Hematopoietic multipotent progenitor cell (in vitro differentiated cells): ENCODE measurements around the gene TRIM38. TPM values are rescaled to one million over a fixed set of nuclear protein-coding genes. Genes with fewer than 3 reads are reported as not detected.
"Not testable (repeated sequence)": the region's sequence is repeated elsewhere in the genome, so short reads cannot be mapped to it uniquely, and the experiment has no call there.

Source experiments
- DNase-seq, 3 donors: peaks; one replicate each; pipeline ENCODE4 v3.0.0-alpha.2; 2011 to 2015; ENCODE audit warnings: low read depth in 2 of 3, low spot score in 2 of 3
- total RNA-seq: library from RNA; depleted of rRNA; stranded (reverse); fragments of >200 nt; gene quantifications from one replicate; pipeline ENCODE4 v1.2.3, GENCODE V29; 2012

Gene TRIM38
- total RNA-seq, 1 donor, result 4.8 TPM

DNA sequence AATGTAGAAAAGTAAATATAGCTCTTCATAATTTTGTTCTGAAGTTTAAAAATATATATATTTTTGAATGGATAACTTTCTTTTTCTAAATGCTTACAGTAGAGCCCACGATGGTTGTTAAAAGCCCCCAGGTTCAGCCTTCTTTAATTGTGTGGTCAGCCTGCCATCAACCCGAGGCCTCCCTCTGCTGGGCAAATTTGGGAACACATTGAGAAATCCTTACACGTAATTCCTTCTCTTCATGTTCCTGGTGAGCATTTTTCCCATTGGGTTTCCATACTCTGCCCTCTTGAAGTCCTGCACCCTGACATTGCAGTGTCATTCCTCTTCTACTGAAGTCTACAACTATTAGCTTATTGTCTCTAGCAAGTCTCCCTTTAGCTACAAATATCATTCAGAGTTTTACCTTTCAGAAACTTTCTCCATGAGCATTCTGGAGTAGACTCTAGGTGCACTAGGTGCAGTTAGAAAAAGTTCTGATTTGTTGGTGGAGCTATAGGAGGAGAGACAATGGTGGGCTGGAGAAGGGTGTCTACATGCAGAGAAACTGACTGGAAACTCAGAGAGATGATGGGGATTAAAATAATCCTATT lies 40.6 kb downstream of the TRIM38 start:
- peak in 2 of 3 donors; percentile 49 to 58 for DNase-seq

DNA sequence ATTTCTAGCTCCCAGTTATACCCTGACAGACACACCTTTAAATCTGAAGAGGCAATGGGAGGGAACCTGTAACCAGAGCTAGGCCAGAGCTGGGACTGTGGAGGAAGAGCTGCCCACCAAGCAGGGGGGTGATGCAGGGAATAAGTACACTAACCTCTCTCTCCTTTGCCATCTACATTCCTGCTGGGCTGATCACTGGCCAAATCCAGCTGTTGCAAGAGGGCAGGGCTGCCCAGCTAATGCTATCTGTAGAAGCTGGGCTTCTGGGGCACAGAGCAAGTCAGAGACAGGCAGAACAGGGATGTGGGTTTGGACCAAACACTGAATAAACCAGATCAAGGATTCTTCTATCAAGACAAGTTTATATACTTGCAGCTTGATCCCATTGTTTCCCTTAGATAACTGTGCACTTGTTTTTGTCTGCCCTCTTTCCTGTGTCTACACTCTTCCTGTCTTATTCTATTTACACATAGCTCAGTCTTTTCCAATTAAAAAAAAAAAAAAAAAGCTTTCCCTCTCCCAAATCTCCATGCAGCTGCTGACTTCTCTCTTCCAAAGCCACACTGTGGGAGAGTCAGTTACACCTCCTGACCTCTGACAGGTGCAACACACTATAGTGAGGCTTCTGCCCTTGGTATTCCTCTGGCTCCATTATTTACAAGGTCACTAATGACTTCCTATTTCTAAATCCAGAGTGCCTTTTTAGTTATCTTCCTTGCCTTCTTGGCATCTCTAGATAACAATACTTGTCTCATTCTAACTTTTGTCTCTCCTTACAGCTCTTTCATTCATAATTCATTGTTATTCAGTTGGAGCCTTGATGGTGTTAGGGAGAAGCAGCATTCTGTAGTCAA lies 43.7 kb downstream of the TRIM38 start:
- no peak for DNase-seq

GRCh38 chr6:26006940-26007305 lies 44.3 kb downstream of the TRIM38 start:
- not testable (repeated sequence) for DNase-seq

GRCh38 chr6:26008470-26008869 lies 45.9 kb downstream of the TRIM38 start:
- no peak for DNase-seq

DNA sequence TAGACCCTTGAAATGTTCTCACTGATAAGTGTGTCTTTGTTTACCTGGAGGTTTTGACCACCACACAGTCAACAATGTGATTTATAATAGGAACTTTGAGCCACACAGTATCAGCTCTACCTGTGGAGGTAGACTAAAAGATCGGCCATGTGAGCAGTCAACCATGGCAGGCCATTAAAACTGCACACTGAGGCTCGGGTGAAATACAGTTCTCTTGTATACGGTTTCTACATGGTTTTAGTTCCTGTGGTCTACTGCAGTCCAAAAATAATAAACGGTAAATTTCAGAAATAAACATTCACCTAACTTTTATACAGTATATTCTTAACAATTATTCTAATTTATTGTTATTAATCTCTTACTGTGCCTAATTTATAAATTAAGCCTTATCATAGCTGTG lies 47.2 kb downstream of the TRIM38 start:
- DNase-seq, result no peak

DNA sequence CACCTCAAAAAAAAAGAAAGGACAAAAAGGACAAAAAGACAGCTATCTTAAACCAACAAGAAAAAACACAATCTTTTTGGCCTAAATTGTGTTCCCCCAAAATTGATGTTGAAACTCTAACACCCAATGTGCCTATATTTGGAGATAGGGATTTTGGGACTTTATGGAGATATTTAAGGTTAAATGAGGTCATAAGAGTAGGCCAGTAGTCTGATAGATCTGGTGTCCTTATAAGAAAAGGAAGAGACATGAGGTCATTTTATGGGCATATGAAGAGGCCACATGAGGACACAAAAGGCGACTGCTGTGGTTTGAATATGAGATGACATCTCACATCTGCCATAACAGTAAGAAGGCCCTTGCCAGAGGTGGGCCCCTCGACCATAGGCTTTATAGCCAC lies 49.5 kb downstream of the TRIM38 start:
- no peak for DNase-seq

DNA sequence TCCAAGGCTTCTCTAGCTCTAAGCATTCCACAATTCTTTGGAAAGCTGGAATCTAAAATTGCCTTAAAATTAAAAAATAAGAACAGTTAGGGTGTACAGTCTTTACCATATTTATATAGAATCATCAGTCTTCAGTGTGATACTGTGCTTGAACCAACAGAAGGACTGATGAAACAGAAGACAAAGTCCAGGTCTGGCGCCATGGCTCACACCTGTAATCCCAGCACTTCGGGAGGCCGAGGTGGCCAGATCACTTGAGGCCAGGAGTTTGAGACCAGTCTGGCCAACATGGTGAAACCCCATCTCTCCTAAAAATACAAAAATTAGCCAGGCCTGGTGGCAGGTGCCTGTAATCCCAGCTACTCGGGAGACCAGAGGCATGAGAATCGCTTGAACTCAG lies 51.8 kb downstream of the TRIM38 start:
- DNase-seq, result not testable (repeated sequence)

DNA sequence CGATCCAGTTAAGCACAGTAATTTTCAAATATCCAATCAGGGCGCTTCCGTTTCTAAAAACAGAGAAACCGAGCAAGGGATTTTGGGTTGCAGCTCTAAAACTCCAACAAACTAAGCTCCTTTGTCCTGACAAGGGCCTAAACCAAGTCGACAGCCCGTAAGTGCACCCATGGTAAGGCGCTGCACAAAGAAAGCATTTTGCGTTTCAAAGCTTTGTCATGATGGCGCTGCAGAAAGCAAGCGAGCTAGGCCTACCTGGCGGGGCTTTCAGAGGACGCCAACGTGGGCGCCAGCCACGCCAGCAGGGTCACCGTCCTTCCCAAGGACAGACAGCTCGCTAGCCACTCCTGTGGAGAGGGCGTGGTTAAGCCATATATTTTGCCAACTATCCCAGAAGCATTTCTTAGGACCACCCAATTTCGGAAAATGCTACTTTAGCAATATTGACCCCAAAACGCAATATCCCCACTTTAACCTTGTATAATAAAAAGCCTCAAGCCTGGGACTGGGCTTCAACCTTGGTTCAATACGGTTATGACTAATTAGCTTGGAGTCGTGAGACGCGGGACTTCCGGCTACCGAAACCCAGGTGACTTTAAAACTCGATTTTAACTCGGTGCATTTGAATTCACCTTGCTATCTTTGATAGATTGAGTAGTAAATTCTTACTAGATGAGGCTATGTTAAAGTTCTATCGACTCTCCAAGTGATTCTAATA lies 53.8 kb downstream of the TRIM38 start:
- no peak for DNase-seq

DNA sequence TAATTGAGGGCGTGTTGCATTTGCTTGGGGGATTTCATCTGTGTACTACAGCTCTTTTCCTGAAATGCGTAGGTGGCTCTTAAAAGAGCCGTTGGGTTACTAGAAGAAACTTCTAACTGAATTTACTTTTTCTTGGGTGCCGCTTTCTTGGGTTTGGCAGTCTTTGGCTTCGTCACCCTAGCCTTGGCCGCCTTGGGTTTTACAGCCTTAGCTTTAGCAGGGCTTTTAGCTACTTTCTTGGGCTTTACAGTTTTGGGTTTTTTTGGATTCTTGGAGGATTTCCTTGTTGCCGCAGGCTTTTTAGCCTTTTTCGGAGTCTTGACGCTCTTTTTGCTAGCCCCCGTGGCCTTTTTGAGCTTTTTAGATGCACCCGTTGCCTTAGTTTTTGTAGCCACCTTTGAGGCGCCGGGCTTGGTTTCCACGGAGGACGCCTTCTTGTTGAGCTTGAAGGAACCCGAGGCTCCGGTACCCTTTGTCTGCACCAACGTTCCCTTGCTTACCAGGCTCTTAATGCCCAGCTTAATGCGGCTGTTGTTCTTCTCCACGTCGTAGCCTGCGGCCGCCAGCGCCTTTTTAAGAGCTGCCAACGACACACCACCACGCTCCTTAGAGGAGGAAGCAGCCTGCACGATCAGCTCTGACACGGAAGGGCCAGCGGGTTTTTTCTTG lies 54.5 kb downstream of the TRIM38 start:
- DNase-seq, result no peak

GRCh38 chr6:26017632-26017966 lies 55.0 kb downstream of the TRIM38 start:
- peak in 2 of 3 donors; percentile 85 to 89 for DNase-seq

- DNase-seq, result no peak
Measured at GRCh38 chr6:26019261-26019830, 56.7 kb downstream of the TRIM38 start.

DNA sequence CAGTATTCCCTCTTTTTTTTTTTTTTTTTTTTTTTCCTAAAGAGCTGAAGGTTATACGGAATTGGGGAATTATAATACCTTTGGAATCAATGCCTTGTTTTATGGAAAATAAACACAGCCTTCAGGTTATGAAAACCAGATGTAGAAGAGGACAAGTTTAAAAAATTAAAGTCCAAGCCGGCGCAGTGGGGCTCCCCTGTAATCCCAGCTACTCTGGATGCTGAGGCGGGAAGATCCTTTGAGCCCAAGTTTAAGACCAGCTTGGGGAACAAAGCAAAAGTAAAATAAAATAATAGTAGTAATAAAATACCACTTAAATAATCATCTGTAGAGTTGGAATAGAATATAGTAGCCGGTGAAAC lies 57.3 kb downstream of the TRIM38 start:
- DNase-seq, result no peak

DNA sequence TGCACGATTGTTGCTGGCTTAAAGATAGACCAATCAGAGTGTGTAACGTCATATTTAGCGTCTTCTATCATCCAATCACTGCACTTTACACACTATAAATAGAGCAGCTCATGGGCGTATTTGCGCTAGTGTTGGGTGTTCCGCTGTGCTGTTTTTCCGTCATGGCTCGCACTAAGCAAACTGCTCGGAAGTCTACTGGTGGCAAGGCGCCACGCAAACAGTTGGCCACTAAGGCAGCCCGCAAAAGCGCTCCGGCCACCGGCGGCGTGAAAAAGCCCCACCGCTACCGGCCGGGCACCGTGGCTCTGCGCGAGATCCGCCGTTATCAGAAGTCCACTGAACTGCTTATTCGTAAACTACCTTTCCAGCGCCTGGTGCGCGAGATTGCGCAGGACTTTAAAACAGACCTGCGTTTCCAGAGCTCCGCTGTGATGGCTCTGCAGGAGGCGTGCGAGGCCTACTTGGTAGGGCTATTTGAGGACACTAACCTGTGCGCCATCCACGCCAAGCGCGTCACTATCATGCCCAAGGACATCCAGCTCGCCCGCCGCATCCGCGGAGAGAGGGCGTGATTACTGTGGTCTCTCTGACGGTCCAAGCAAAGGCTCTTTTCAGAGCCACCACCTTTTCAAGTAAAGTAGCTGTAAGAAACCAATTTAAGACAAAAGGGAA lies 57.9 kb downstream of the TRIM38 start:
- peak; percentile 90 to 96 (median 90) for DNase-seq

DNA sequence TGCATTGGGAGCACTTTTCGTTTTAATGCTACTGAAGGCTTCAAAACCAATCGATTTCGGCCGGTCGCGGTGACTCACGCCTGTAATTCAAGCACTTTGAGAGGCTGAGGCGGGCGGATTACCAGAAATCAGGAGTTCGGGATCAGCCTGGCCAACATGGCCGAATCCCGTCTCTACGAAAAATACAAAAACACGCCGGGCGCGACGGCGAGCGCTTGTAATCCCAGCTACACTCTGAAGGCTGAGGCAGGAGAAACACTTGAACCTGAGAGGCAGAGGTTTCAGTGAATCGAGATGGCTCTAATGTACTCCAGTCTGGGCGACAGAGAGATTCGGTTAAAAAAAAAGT lies 58.4 kb downstream of the TRIM38 start:
- DNase-seq, result peak in 1 of 3 donors; percentile 62

DNA sequence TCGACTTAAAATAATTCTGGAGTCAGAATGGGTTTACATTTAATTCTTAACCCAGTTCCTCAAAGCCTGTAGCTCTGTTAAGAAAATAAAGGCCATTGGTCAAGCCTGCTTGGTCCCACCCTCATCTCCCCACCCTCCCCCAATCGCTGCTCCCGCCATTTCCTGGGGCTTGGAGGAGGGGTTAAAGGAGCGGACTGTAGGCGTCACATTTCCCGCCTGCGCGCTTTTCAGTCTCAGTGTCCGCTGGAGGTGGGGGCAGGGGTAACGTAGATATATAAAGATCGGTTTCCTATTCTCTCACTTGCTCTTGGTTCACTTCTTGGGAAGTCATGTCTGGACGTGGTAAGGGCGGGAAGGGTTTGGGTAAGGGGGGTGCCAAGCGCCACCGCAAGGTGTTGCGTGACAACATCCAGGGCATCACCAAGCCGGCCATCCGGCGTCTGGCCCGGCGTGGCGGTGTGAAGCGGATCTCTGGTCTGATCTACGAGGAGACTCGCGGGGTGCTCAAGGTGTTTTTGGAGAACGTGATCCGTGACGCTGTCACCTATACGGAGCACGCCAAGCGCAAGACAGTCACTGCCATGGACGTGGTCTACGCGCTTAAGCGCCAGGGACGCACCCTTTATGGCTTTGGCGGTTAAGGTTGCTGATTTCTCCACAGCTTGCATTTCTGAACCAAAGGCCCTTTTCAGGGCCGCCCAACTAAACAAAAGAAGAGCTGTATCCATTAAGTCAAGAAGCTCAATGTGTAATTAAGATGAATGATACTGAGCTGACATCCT lies 58.9 kb downstream of the TRIM38 start:
- DNase-seq, result peak; percentile 86 to 98 (median 95)

DNA sequence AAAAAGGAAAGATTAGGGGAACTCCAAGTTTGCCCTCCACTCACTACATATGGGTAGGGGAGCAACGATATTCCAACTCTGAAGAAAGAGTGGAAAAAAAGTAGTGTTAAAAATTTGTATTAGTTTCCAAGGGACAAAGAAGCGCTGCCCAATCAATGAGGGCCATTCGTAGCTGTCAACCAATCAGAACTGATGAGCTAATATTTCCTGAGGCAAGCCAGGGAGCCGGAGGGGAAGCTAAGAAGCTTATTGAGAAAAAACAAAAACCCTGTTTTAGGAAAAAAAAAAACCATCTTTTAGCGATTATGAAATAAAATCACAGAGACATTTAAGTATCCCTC lies 59.5 kb downstream of the TRIM38 start:
- DNase-seq, result peak in 2 of 3 donors; percentile 81 to 87

GRCh38 chr6:26022737-26023136 lies 60.1 kb downstream of the TRIM38 start:
- DNase-seq, result no peak

DNA sequence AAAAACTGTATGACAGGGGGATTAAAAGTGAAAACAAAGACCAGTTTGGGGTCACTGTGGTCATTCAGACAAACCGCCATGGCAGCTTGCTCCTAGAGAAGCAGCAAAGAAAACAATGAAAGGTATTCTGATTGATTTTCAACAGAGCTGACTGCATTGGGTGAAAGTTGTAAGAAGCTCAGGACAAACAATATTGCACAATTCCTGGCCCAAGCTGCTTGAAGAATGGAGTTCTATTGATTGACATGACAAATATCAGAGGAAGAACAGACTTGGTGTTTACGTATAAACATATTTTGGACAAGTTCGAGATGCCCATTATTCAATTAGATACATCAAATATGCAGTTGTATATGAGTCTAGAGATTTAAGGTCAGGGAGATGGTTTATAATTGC lies 62.0 kb downstream of the TRIM38 start:
- DNase-seq, result no peak

DNA sequence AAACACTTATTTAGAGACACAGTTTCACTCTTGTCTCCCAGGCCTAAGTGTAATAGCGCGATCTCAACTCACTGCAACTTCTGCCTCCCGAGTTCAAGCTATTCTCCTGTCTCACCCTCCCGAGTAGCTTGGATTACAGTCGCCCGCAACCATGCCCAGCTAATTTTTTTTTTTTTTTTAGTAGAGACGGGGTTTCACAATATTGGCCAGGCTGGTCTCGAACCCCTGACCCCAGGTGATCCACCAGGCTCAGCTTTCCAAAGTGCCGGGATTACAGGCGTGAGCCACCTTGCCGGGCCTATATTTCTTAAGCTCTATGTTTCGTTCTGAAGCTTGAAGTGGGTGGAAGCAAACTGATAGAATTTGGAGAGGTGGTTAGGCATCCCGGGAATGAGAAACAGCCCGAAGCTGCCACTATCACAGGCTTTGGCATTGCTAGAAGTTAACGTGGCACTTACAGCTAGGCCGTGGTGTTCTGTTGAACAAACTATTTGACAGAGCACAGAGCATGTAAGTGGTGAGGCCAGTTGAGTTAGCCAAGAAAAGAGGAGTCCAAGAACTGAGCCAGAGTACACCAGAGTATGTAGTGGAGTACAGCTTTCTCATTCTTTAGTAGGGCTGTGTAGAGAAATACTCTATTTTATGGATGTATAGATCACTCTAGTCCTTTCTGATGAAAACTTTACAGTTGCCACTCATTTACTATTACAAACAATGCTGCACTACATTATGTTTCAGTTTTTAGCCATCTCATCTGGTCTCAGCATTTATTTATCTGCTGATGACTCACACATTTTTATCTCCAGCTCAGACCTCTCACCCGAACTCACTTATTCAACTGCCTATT lies 62.7 kb downstream of the TRIM38 start:
- DNase-seq, result peak in 2 of 3 donors; percentile 62 to 71
